ENCODE data around the gene FHL2.

- TF ChIP-seq, protein P1, sequence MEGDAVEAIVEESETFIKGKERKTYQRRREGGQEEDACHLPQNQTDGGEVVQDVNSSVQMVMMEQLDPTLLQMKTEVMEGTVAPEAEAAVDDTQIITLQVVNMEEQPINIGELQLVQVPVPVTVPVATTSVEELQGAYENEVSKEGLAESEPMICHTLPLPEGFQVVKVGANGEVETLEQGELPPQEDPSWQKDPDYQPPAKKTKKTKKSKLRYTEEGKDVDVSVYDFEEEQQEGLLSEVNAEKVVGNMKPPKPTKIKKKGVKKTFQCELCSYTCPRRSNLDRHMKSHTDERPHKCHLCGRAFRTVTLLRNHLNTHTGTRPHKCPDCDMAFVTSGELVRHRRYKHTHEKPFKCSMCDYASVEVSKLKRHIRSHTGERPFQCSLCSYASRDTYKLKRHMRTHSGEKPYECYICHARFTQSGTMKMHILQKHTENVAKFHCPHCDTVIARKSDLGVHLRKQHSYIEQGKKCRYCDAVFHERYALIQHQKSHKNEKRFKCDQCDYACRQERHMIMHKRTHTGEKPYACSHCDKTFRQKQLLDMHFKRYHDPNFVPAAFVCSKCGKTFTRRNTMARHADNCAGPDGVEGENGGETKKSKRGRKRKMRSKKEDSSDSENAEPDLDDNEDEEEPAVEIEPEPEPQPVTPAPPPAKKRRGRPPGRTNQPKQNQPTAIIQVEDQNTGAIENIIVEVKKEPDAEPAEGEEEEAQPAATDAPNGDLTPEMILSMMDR (conservative IDR thresholded peaks at IDR 0.05; ENCODE audit: low read length): no peak
- no peak for TF ChIP-seq EZH2phosphoT487 (IDR thresholded peaks at IDR 0.05; ENCODE audit: borderline replicate concordance, low read depth, low read length)
These were observed 4.0 kb upstream of the FHL2 start for GRCh38 chr2:105402809-105403208.

Measured in OCI-LY7 (cell line).